GM10266 (cell line): ENCODE data around the gene CAMSAP1.

Experiments
- DNase-seq: peaks from one replicate; pipeline ENCODE4 v3.0.0; 2012; ENCODE audit errors: extremely low spot score
- CTCF ChIP-seq: IDR thresholded peaks from 2 replicates; pipeline ENCODE4 v1.5.1; 2012; ENCODE audit warnings: mild to moderate bottlenecking, low read depth; ENCODE audit not compliant: control insufficient read depth, insufficient read depth; ENCODE audit errors: missing control alignments

CAMSAP1 gene

GRCh38 chr9:135850737-135851136 is 56.6 kb downstream of the CAMSAP1 start:
- DNase-seq, result no peak
- no peak for TF ChIP-seq CTCF

GRCh38 chr9:135849181-135849580 is 58.2 kb downstream of the CAMSAP1 start:
- DNase-seq, result no peak
- TF ChIP-seq CTCF, result no peak

- TF ChIP-seq CTCF, result no peak
- DNase-seq, result no peak
Measured at GRCh38 chr9:135848341-135849047, 58.9 kb downstream of the CAMSAP1 start.

GRCh38 chr9:135847833-135848232 is 59.5 kb downstream of the CAMSAP1 start:
- no peak for TF ChIP-seq CTCF
- no peak for DNase-seq

GRCh38 chr9:135840539-135840938 is 66.8 kb downstream of the CAMSAP1 start:
- TF ChIP-seq CTCF, result no peak
- no peak for DNase-seq

- no peak for DNase-seq
- no peak for TF ChIP-seq CTCF
Measured at GRCh38 chr9:135840107-135840506, 67.2 kb downstream of the CAMSAP1 start.

GRCh38 chr9:135839516-135839915 is 67.8 kb downstream of the CAMSAP1 start:
- no peak for DNase-seq
- no peak for TF ChIP-seq CTCF
